Left hindlimb (tissue), 1 donor: Measurements from ENCODE around the gene CCIN.
A peak's percentile ranks its signal among the peaks of the same experiment; 100 is the strongest.
"Not testable (repeated sequence)": the region's sequence is repeated elsewhere in the genome, so short reads cannot be mapped to it uniquely, and the experiment has no call there.

Source experiments
- DNase-seq: peaks from one replicate; pipeline ENCODE4 v3.0.0-alpha.2; 2018

CCIN gene

GRCh38 chr9:36169166-36169565 lies at the start of gene CCIN:
Gene CCIN (plus strand): TSS chr9:36169388. CDS start chr9:36169503, 115 bp downstream.
- DNase-seq, result no peak

GRCh38 chr9:36119476-36119875 lies 49.7 kb upstream of the CCIN start:
- DNase-seq, result no peak

DNA sequence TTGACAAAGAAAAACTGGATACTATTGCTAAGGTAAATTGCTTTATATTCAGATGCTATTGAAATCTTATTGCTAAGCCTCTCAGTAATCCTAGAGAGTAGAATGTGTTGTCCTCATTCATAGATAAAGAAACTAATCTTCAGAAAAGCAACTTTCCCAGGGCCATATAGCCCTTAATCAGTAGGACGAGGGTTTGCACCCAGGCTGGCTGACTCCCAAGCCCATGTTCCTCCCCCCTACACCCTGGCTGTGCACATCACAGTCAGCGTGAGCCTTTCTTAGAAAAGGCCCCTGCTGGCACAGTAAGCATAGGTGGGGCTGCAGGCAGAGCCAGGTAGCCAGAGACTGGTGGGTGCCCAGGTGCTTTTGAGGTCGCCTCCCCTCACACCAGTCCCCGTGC lies 48.5 kb upstream of the CCIN start:
- DNase-seq, result no peak

DNA sequence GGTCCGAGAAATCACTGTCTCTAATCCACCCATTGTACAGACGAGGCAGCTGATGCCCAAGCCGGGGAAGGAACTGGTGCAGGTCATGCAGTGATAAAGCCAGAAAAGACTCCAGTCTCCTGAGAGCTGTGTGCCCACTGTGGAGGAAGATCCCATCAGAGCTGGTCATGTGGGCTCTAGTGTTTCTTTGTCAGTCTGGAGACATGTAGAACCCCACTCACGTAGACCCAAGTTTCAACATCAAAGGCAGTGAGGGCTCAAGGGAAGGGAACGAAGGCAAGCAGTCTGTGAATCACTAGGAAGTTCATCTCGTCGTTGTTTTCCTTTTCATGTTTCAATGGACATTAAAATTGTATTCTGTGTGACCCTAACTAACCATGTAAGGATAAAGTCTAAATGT lies 47.2 kb upstream of the CCIN start:
- DNase-seq, result no peak

DNA sequence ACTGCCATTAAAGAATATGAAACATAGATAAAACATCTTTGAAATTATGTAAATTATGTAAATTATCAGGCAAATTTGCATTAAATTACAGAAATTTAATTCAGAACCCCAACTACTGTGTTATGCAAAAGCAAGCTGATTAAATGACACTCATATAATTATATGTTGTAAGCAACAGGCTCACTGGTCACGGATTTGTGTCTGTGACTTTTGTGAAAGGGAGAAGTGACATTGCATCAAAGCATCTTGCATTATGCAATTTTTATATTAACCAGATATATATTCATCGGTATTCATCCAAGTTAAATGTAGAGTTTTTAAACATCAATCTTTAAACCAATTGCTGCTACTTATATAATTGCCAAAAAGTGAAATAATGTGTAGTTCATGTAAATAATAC lies 45.7 kb upstream of the CCIN start:
- no peak for DNase-seq

DNA sequence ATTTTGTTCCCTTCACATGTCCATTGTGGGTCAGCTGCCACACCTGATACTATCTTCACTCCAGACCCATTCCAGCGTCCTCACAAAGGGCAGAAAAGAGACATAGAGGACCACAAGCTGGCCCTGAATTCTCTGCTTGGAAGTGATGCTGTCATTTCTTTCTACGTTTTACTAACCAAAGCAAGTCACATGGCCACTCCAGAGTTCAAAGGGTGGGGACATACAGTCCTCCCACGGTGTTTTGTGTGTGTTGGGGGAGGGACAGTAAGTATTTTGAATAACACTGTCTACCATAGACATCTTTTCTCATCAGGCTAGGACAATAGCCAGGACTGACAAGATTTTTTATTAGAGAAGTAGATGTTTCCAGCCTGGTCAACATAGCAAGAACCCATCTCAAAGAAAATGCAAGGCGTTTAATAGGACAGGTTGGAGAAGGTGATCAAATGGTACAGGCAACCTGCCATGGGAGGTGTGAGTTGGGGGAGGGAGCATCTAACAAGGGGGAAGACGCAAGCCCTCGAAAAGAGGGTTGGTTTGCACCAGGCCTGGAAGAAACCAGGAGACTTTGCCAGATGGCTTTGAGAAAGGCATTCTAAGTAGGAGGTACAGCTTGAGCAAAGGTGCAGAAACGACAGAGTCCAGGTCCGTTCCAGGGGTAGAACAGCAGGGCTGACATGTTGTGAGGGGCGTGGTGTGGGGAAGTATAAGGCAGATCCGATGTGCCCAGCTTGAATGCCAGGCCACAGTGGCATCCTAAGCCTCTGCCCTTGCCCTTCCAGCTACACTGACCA lies 43.9 kb upstream of the CCIN start:
- no peak for DNase-seq

DNA sequence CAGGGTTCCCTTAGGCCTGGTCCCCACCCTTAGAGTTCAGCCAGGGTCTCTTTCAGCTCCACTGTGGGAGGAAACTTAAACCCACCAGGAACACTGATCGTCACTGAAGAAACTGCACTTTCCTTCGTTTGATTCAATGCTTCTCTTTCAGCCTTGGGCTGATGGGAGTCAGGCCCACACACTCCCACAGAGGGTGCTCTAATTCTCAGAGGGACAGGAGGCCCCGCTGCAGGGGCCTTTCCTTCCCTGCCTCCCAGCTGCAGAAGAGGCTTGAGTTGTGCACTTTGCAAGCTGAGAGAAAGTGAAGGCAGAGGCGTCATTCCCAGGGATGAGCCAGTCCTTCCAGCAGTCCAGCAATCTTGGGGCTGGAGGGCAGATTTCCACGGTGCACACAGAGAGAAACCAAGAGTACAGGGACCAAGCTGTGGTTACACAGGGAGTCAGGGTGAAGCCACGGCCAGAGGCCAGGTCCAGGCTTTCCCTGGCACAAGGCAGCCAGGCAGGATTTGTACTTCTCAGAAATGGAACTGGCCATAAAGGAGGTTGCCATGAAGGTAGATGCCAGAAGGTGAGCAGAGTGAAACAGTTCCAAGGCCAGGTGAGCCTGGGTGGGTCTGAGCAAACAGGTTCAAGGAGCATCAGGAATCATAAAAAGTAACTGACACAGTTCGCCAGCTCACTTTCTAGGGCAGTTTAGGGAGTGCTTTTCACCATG lies 43.0 kb upstream of the CCIN start:
- DNase-seq, result no peak

DNA sequence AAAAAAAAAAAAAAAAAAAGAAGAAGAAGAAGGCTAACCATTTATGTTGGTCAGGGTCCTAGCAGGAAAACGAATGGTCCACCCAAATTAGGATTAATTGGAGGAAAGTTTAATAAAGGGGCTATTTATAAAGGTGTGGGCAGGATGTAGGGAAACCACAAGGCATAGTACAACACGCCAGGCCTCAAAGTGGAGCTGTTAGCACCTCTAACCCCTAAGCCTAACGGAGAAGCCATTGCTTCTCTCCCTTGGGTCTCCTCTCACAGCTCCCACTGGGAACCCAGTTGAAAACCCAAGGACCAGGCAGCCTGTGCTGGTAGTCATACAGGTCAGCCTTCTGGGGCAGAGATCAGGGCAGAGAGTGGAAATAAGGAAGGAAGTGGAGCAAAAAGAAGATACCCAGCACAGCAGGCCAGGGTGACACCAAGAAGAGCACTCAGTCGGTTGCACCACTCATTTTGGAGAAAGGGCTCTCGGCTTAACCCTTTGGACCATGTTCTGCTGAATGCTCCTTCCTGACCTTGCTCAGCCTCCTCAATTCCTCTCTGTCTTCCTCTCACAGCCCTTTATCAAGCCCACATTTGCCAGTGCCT lies 41.4 kb upstream of the CCIN start:
- no peak for DNase-seq

DNA sequence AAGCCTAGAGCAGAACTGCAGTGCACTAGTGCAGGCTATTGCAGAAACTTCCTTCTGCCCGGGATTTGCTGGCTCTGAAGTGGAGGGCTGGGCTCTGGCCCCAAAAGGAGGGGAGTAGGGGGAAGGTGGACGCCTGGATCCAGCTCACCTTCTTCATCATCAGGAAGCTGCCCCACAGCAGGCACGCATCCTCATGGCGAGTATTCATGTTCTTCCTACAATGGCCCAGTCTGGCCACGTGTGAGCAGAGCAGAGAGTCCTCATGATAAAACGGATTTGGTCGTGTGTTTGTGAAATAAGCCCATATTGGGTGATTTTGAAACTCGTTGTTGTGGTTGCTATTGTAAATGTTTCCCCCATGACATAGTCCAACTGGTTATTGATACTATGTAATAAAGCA lies 40.8 kb upstream of the CCIN start:
- no peak for DNase-seq

DNA sequence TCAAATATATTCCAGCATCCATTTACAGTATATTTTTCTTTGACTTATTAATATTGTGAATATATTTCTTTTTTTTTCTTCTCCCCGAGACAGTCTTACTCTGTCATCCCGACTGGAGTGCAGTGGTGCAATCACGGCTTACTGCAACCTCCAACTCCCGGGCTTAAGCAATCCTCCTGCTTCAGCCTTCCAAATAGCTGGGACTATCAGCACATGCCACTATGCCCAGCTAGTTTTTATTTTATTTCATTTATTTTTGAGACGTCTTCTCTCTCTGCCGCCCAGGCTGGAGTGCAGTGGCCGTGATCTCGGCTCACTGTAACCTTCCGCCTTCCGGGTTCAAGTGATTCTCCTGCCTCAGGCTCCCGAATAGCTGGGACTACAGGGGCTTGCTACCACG lies 40.0 kb upstream of the CCIN start:
- DNase-seq, result no peak

DNA sequence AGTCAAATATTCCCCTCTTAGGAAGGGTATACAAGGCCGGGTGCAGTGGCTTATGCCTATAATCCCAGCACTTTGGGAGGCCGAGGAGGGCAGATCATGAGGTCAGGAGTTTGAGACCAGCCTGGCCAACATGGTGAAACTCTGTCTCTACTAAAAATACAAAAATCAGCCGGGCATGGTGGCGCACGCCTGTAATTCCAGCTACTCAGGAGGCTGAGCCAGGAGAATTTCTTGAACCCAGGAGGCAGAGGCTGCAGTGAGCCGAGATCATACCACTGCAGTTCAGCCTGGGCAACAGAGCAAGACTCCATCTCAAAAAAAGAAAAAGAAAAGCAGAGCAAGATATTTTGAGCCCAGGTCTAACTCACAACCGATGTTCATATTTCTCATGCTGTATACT lies 37.5 kb upstream of the CCIN start:
- not testable (repeated sequence) for DNase-seq

GRCh38 chr9:36132086-36132485 lies 37.1 kb upstream of the CCIN start:
- no peak for DNase-seq

DNA sequence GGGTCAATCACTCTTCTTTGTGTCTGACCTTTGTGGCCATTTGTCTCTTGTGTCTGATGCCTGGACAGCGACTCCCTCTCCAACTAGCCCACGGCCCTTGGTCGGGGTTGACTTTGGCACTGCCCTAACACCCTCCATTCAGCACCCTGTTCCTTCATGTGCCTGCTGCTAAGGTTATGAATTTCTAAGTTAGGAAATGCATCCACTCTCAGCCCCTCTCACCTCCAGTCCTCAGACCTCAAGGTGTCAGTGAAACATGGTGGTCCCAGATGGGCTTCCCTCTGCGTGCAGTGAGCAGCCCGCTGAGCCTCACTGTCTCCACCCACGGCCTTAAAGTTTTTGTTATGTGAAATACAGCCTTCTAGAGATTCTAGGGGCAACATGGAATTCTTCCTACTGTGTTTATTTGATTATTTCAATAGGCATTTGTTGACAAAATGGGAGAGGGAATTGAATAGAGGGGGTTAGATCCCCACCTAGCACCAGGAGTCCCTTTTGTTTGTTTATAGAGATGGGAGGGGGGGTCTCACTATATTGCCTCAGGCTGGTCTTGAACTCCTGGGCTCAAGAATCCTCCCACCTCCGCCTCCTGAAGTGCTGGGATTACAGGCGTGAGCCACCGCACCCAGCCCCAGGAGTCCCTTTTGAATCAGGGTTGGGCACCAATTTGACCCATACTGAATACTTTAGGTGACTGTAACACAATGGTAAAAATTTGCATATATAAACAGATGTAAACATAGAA lies 34.3 kb upstream of the CCIN start:
- DNase-seq, result no peak

- no peak for DNase-seq
Measured at GRCh38 chr9:36135741-36136271, 33.4 kb upstream of the CCIN start.

GRCh38 chr9:36136272-36136893 lies 32.8 kb upstream of the CCIN start, which contains the start of gene GLIPR2:
Gene GLIPR2 (plus strand): TSS chr9:36136733. CDS start chr9:36136779, 46 bp downstream.
- peak; percentile 75 for DNase-seq

DNA sequence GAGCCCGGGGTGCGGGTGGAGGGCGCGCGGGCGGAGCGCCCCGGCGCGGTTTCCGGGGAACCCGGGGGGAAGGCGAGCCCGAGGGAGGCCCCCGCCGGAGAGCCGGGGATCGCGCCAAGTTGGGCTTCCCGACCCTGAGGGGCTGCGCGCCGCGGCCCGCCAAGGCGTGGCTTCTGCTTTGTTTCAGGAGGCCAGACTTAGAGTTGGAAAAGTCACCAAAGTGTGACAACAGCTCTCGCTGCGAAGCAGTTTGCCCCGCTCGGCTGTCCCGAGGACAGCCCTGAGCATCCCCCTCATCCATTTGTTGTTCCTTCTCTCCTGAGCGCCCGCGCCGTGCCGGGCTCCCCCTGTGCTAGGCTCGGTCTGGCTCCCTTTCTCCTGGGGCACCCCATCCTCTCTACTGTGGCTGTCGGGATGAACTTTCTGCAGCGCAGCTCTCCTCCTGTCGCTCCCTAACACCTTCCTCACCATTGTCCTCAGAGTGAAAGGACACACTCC lies 32.2 kb upstream of the CCIN start:
- DNase-seq, result no peak

DNA sequence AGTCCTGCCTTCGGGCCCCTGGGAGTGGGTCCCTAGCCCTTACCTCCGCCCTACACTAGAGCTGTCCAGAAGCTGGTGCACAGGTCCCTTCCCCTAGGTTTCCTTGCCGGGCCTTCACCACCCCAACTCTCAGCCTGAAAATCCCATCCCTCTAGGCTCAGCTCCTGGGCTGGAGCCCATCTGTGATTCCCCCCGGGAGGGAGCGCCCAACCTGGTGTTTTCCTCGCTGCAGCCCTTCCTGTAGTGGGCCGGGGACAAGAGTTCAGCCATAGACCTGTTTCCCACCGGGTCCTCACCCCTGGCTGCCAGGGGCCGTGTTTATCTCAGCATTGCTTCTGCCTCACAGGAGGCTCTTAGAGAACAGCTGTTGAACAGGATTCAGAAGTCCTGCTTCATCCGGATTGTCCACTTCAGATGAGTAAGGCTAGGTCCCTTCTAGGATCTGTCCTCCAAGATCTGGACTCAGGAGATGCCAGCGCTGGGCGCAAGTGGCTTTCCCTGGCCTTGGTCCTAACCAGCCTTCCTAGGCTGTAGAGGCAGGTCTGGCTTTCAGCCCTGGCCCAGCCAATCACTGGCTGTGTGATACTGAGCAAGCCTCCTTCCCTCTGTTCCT lies 31.7 kb upstream of the CCIN start:
- peak; percentile 66 for DNase-seq

DNA sequence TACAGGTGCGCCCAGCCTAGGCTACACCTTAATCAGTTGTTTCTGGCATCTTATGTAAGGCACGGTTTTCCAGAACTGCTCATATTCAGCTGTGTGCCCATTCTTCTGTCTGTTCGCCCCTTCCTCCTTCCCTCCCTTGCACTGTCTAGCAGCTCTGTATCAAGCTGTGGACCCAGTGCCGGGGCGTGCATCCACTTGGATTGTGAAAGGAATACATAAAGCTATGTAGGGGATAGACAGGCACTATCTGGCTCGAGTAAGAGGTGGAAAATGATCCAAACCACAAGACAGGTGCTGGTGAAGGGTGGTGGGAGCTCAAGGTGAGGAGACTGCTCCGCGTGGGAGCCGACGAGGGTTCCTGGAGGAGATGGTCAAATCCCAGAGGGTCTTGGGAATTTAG lies 30.7 kb upstream of the CCIN start:
- DNase-seq, result no peak

- DNase-seq, result no peak
Measured at GRCh38 chr9:36138901-36139300, 30.3 kb upstream of the CCIN start.

DNA sequence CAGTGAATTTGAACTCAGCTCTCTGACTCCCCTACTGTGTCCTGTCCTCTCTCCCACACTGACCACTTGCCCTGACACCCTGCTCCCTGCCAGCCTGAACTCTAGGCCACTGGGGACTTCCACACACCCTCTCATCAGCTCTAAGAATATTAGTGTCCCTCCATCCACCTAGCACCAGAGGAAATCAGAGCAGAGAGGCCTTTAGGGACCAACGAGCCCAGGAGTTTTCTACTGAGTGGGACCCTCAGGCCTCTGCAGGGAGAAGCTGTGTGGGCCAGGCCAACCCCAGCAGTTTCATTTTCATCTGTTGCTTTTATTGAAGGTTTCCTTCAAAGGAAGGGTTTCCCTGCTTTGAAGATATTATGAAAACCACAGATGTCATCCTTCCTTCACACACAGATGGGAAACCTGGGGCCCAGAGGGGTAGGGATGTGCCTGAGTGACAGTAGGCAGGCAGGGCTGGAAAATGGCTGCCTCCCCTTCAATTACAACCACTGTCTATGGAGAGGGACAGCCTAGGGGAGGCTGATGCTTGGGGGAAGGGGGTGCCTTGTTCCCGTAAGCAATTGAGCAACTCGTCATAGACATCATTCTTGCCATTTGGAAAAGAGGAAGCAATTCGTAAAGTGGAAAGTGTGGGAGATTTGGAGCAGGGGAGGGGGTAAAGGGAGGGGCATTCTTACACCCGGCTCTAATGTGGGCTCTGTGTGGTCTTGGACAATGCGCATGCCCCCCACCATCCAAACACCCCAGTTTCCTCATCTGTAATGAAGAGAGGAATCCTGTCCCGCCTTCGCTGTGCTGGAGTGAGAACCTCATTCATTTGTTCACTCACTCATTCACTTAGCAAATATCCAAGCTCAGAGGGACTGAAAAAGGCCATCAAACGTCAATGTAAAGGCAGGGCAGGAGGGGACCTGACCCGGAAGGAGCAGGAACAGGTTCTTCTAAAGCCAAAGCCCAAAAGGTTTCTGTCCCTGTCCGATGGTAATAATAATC lies 28.8 kb upstream of the CCIN start:
- DNase-seq, result no peak

GRCh38 chr9:36141288-36141687 lies 27.9 kb upstream of the CCIN start:
- no peak for DNase-seq
